ENCODE measurements around the gene UBR7. TPM values are rescaled to one million over a fixed set of nuclear protein-coding genes. Genes with fewer than 3 reads are reported as not detected.
"Not testable (repeated sequence)": the region's sequence is repeated elsewhere in the genome, so short reads cannot be mapped to it uniquely, and the experiment has no call there.

Gene UBR7
- total RNA-seq (2014; rRNA removed; shearing (Covaris generic)) = 36.7 and 55.8 TPM in 2 replicates

- peak; percentile 93 for DNase-seq (ENCODE audit: low spot score)
These were observed at the start of gene UBR7, which contains the start of gene GON7 for GRCh38 chr14:93206793-93207467. UBR7 (plus strand) TSS chr14:93207256; CDS start chr14:93207292, 36 bp downstream. GON7 (minus strand) TSS chr14:93207065; CDS start chr14:93207037, 28 bp downstream.

GRCh38 chr14:93158349-93158748 lies 48.7 kb upstream of the UBR7 start:
- not testable (repeated sequence) for DNase-seq (ENCODE audit: low spot score)

GRCh38 chr14:93159625-93160352 lies 47.3 kb upstream of the UBR7 start:
- DNase-seq (ENCODE audit: low spot score) = not testable (repeated sequence)

GRCh38 chr14:93160353-93160801 lies 46.7 kb upstream of the UBR7 start:
- DNase-seq (ENCODE audit: low spot score) = peak; percentile 3

- no peak for DNase-seq (ENCODE audit: low spot score)
These were observed 45.6 kb upstream of the UBR7 start for GRCh38 chr14:93161411-93161940.

- DNase-seq (ENCODE audit: low spot score) = peak; percentile 4
These were observed 43.5 kb upstream of the UBR7 start for GRCh38 chr14:93163564-93163963.

- not testable (repeated sequence) for DNase-seq (ENCODE audit: low spot score)
These were observed 41.5 kb upstream of the UBR7 start for GRCh38 chr14:93165271-93166265.

GRCh38 chr14:93168610-93169009 lies 38.4 kb upstream of the UBR7 start:
- not testable (repeated sequence) for DNase-seq (ENCODE audit: low spot score)

- not testable (repeated sequence) for DNase-seq (ENCODE audit: low spot score)
These were observed 37.4 kb upstream of the UBR7 start for GRCh38 chr14:93169619-93170018.

GRCh38 chr14:93170141-93170540 lies 36.9 kb upstream of the UBR7 start:
- DNase-seq (ENCODE audit: low spot score) = not testable (repeated sequence)

- no peak for DNase-seq (ENCODE audit: low spot score)
These were observed 35.7 kb upstream of the UBR7 start for GRCh38 chr14:93171376-93171775.

GRCh38 chr14:93173943-93174395 lies 33.1 kb upstream of the UBR7 start:
- DNase-seq (ENCODE audit: low spot score) = peak; percentile 3

GRCh38 chr14:93174731-93175130 lies 32.3 kb upstream of the UBR7 start:
- not testable (repeated sequence) for DNase-seq (ENCODE audit: low spot score)

- no peak for DNase-seq (ENCODE audit: low spot score)
These were observed 31.6 kb upstream of the UBR7 start for GRCh38 chr14:93175492-93175891.

- DNase-seq (ENCODE audit: low spot score) = peak; percentile 23
These were observed 23.3 kb upstream of the UBR7 start for GRCh38 chr14:93183596-93184317.

- DNase-seq (ENCODE audit: low spot score) = peak; percentile 69
These were observed 22.4 kb upstream of the UBR7 start, which contains the start of the genes LYSET and MOAP1 for GRCh38 chr14:93184391-93185348. LYSET (plus strand) TSS chr14:93185317; CDS start chr14:93185406, 89 bp downstream. MOAP1 (minus strand) TSS chr14:93184897; CDS start chr14:93184242, 655 bp downstream.

- DNase-seq (ENCODE audit: low spot score) = no peak
These were observed 21.7 kb upstream of the UBR7 start for GRCh38 chr14:93185349-93185720.

- DNase-seq (ENCODE audit: low spot score) = no peak
These were observed 20.6 kb upstream of the UBR7 start for GRCh38 chr14:93186466-93186865.

- no peak for DNase-seq (ENCODE audit: low spot score)
These were observed 20.1 kb upstream of the UBR7 start for GRCh38 chr14:93186956-93187355.
